Neuronal stem cell (in vitro differentiated cells): Measurements from ENCODE around the gene COG6.

Source experiments
- DNase-seq: peaks from one replicate; pipeline ENCODE4 v3.0.0-alpha.2; 2013; ENCODE audit warnings: low spot score
- H2AFZ ChIP-seq: one replicate; pipeline ENCODE4 v1.6.1; 2013; ENCODE audit warnings: mild to moderate bottlenecking, low read length, inconsistent platforms
- H2AK5ac ChIP-seq: 2 replicates; pipeline ENCODE4 v1.6.1; 2013; ENCODE audit warnings: low read depth, mild to moderate bottlenecking, inconsistent platforms, low read length, moderate library complexity, mixed read lengths
- H2BK120ac ChIP-seq: 2 replicates; pipeline ENCODE4 v1.6.1; 2013; ENCODE audit warnings: low read depth, mild to moderate bottlenecking, inconsistent platforms, low read length, moderate library complexity, mixed read lengths
- H2BK12ac ChIP-seq: one replicate; pipeline ENCODE4 v1.6.1; 2013; ENCODE audit warnings: low read length, inconsistent platforms
- H2BK15ac ChIP-seq: 2 replicates; pipeline ENCODE4 v1.6.1; 2013; ENCODE audit warnings: mild to moderate bottlenecking, low read length, inconsistent platforms, mixed read lengths
- H2BK5ac ChIP-seq: one replicate; pipeline ENCODE4 v1.6.1; 2013; ENCODE audit warnings: inconsistent platforms, mild to moderate bottlenecking, low read length, moderate library complexity
- H3K14ac ChIP-seq: one replicate; pipeline ENCODE4 v1.6.1; 2013; ENCODE audit warnings: low read length, inconsistent platforms
- H3K18ac ChIP-seq: 2 replicates; pipeline ENCODE4 v1.6.1; 2013; ENCODE audit warnings: low read length, inconsistent platforms
- H3K23ac ChIP-seq: 2 replicates; pipeline ENCODE4 v1.6.1; 2013; ENCODE audit warnings: low read depth, mild to moderate bottlenecking, mixed read lengths, low read length, inconsistent platforms; ENCODE audit not compliant: poor library complexity
- H3K27ac ChIP-seq: replicated peaks from 3 replicates; pipeline ENCODE4 v1.5.1; 2013; ENCODE audit warnings: low read length, inconsistent platforms
- H3K27me3 ChIP-seq, 3 experiments: 2 replicates each; pipeline ENCODE4 v1.6.1; 2013; ENCODE audit warnings: low read length in 3 of 3, mild to moderate bottlenecking in 2 of 3, inconsistent platforms in 1 of 3, low read depth in 1 of 3, mixed read lengths in 1 of 3, moderate library complexity in 1 of 3; ENCODE audit not compliant: control insufficient read depth in 3 of 3, insufficient read depth in 3 of 3
- H3K36me3 ChIP-seq, 2 donors: replicated peaks in 1 of 2; 2 replicates each; pipeline ENCODE4 v1.6.1; 2013; ENCODE audit warnings: low read length in 2 of 2; ENCODE audit not compliant: control insufficient read depth in 2 of 2, insufficient read depth in 2 of 2
- H3K4ac ChIP-seq: 2 replicates; pipeline ENCODE4 v1.6.1; 2013; ENCODE audit warnings: inconsistent platforms, mild to moderate bottlenecking, low read length, moderate library complexity
- H3K4me1 ChIP-seq, 2 donors: 1 replicate in 1 of 2; 2 replicates in 1 of 2; pipeline ENCODE4 v1.6.1; 2013; ENCODE audit warnings: low read length in 2 of 2, low read depth in 1 of 2; ENCODE audit not compliant: control insufficient read depth in 2 of 2, insufficient read depth in 1 of 2
- H3K4me2 ChIP-seq: one replicate; pipeline ENCODE4 v1.6.1; 2013; ENCODE audit warnings: mild to moderate bottlenecking, low read length, inconsistent platforms; ENCODE audit not compliant: insufficient read depth, poor library complexity, severe bottlenecking
- H3K4me3 ChIP-seq, 2 donors: 2 replicates each; pipeline ENCODE4 v1.5.1; 2013; ENCODE audit warnings: low read length in 2 of 2, mild to moderate bottlenecking in 2 of 2, inconsistent platforms in 1 of 2, moderate library complexity in 1 of 2
- H3K79me1 ChIP-seq: one replicate; pipeline ENCODE4 v1.6.1; 2013; ENCODE audit warnings: low read depth, mild to moderate bottlenecking, inconsistent platforms, low read length, moderate library complexity
- H3K9ac ChIP-seq: one replicate; pipeline ENCODE4 v1.6.1; 2013; ENCODE audit warnings: mild to moderate bottlenecking, low read depth, low read length, inconsistent platforms; ENCODE audit not compliant: poor library complexity
- H3K9me3 ChIP-seq, 2 donors: replicated peaks in 1 of 2; 2 replicates each; pipeline versions ENCODE3 to v1.6.1; 2013; ENCODE audit warnings: low read length in 2 of 2, mild to moderate bottlenecking in 2 of 2, inconsistent platforms in 1 of 2, low read depth in 1 of 2, mixed read lengths in 1 of 2, moderate library complexity in 1 of 2; ENCODE audit not compliant: control insufficient read depth in 2 of 2, insufficient read depth in 1 of 2
- H4K8ac ChIP-seq: one replicate; pipeline ENCODE4 v1.6.1; 2013; ENCODE audit warnings: low read depth, mild to moderate bottlenecking, inconsistent platforms, low read length, moderate library complexity
- H4K91ac ChIP-seq: one replicate; pipeline ENCODE4 v1.6.1; 2013; ENCODE audit warnings: low read length, low read depth, mild to moderate bottlenecking, inconsistent platforms; ENCODE audit not compliant: poor library complexity
- WGBS, 2 donors: extraction: QIAGEN DNeasy Blood & Tissue Kit; methylation state at CpG; one replicate each; pipeline ENCODE4 v1.1.7; 2013; ENCODE audit warnings: missing lambda C conversion rate in 2 of 2, mixed read lengths in 1 of 2; ENCODE audit not compliant: insufficient read length in 2 of 2, insufficient replicate concordance in 1 of 2; ENCODE audit errors: extremely low coverage in 2 of 2; 5-methylcytosine and 5-hydroxymethylcytosine counted together

COG6 gene

DNA sequence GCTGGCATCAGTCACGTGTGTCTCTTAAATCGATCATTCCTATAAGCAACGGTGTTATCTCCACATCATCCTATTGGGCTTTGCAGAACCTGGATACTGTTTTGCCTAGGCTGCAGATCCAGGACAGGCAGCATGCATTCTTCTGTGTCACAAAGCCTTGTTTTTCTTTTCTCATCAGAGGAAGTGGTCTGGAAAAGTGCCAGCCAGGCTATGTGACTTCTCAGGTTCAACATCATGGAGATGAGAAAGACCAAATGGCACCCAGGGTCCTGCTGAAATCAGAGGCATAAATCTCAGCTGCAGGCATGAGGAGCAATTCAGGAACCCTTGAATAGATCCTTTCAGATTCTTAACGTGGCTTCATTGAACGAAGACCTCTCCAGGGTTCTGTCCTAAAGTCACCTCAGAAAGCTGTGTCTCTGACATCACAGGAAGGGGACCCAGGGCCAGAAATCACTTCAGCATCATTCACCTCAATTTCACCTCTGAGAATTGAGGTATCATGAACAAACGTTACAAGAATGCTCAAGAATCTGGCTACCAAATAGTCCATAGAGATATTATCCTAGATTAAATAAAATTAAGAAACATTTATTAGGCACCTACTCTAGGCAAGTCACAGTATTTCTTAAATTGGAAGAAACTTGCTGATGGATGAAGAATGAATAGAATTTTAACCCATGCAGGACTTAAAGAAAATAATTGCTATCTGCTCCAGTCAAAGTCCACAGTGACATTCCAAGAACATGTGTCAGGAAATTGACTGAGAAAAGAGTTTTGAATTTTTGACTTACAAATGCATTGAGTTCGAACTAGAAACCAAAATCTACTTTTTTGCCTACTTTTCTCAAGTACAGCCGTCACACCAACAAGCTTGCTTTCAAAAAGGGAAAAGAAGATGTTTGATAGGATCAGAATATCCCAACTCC is 124.1 kb downstream of the COG6 start:
- Histone ChIP-seq H4K8ac (no peak overlapping the region), H3K4me1 (peaks cover 3 to 5% of the 10 kb centered on the region in 2 donors), H3K4me2 (no peak overlapping the region), H2AK5ac (no peak overlapping the region), H3K9ac (no peak overlapping the region), H3K18ac (no peak overlapping the region), H3K27ac (no peak overlapping the region), H3K36me3 (no peaks in the 10 kb centered on the region), H2BK120ac (no peak overlapping the region), H3K9me3 (peaks cover 2 to 19% of the 10 kb centered on the region in 2 donors), H2BK12ac (no peak overlapping the region), H3K27me3 (no peaks in the 10 kb centered on the region), H3K79me1 (no peaks in the 10 kb centered on the region), H2BK15ac (no peak overlapping the region), H3K4me3 (no peak overlapping the region), H4K91ac (no peak overlapping the region), H2BK5ac (no peak overlapping the region), H3K14ac (no peak overlapping the region), H3K23ac (no peak overlapping the region), H3K4ac (no peak overlapping the region), H2AFZ (no peak overlapping the region)
- no peak for DNase-seq
- no CpG with 5 or more reads among the region's 8 CpGs for WGBS, 2 donors

- H2BK15ac ChIP-seq: no peak overlapping the region
- H2BK120ac ChIP-seq: no peak overlapping the region
- no peak overlapping the region for H3K4ac ChIP-seq
- no peak overlapping the region for H3K23ac ChIP-seq
- no peak overlapping the region for H2AFZ ChIP-seq
- peaks cover 6 to 7% of the 10 kb centered on the region in 2 donors for H3K4me1 ChIP-seq
- no peaks in the 10 kb centered on the region for H3K79me1 ChIP-seq
- no peak overlapping the region for H2BK5ac ChIP-seq
- H3K18ac ChIP-seq: no peak overlapping the region
- DNase-seq: no peak
- H4K91ac ChIP-seq: no peak overlapping the region
- H2AK5ac ChIP-seq: no peak overlapping the region
- H4K8ac ChIP-seq: no peak overlapping the region
- H2BK12ac ChIP-seq: no peak overlapping the region
- H3K14ac ChIP-seq: no peak overlapping the region
- no peak overlapping the region for H3K9ac ChIP-seq
- H3K27ac ChIP-seq: no peak overlapping the region
- peaks cover 2 to 19% of the 10 kb centered on the region in 2 donors for H3K9me3 ChIP-seq
- WGBS, 2 donors: no CpG with 5 or more reads among the region's 6 CpGs
- H3K4me2 ChIP-seq: no peak overlapping the region
- no peaks in the 10 kb centered on the region for H3K27me3 ChIP-seq
- no peaks in the 10 kb centered on the region for H3K36me3 ChIP-seq
- no peak overlapping the region for H3K4me3 ChIP-seq
Measured at GRCh38 chr13:39780711-39781110, 125.2 kb downstream of the COG6 start.

GRCh38 chr13:39781381-39781780 is 125.9 kb downstream of the COG6 start:
- Histone ChIP-seq H2AK5ac (no peak overlapping the region), H3K14ac (no peak overlapping the region), H2BK15ac (no peak overlapping the region), H2BK12ac (no peak overlapping the region), H3K36me3 (no peaks in the 10 kb centered on the region), H2AFZ (no peak overlapping the region), H3K9me3 (peaks cover 2 to 19% of the 10 kb centered on the region in 2 donors), H4K91ac (no peak overlapping the region), H2BK5ac (no peak overlapping the region), H3K4me3 (no peak overlapping the region), H3K4me2 (no peak overlapping the region), H3K27ac (no peak overlapping the region), H3K4me1 (peaks cover 11 to 13% of the 10 kb centered on the region in 2 donors), H3K27me3 (no peaks in the 10 kb centered on the region), H3K18ac (no peak overlapping the region), H3K4ac (no peak overlapping the region), H3K23ac (no peak overlapping the region), H2BK120ac (no peak overlapping the region), H3K9ac (no peak overlapping the region), H4K8ac (no peak overlapping the region), H3K79me1 (no peaks in the 10 kb centered on the region)
- WGBS, 2 donors: no CpG with 5 or more reads among the region's 2 CpGs
- no peak for DNase-seq

- H3K36me3 ChIP-seq: no peaks in the 10 kb centered on the region
- no peak overlapping the region for H2BK120ac ChIP-seq
- no peak for DNase-seq
- no peak overlapping the region for H4K91ac ChIP-seq
- peaks cover 18 to 29% of the 10 kb centered on the region in 2 donors for H3K4me1 ChIP-seq
- no peak overlapping the region for H3K4ac ChIP-seq
- H3K9me3 ChIP-seq: peaks cover 2 to 8% of the 10 kb centered on the region in 2 donors
- no peak overlapping the region for H3K14ac ChIP-seq
- no peak overlapping the region for H3K4me2 ChIP-seq
- H3K27me3 ChIP-seq: no peaks in the 10 kb centered on the region
- H2AFZ ChIP-seq: no peak overlapping the region
- H3K4me3 ChIP-seq: no peak overlapping the region
- H2BK15ac ChIP-seq: no peak overlapping the region
- no peak overlapping the region for H2BK12ac ChIP-seq
- H2BK5ac ChIP-seq: no peak overlapping the region
- H3K23ac ChIP-seq: no peak overlapping the region
- no peak overlapping the region for H3K27ac ChIP-seq
- H3K79me1 ChIP-seq: no peaks in the 10 kb centered on the region
- H3K9ac ChIP-seq: no peak overlapping the region
- no peak overlapping the region for H3K18ac ChIP-seq
- H2AK5ac ChIP-seq: no peak overlapping the region
- WGBS, 2 donors: no CpG with 5 or more reads among the region's 1 CpG
- H4K8ac ChIP-seq: no peak overlapping the region
Measured at GRCh38 chr13:39783051-39783450, 127.6 kb downstream of the COG6 start.
